ENCODE results near the gene ERVK3-1.
"Not testable (repeated sequence)": the region's sequence is repeated elsewhere in the genome, so short reads cannot be mapped to it uniquely, and the experiment has no call there.

The ERVK3-1 gene

GRCh38 chr19:58305065-58305931, at the start of gene ERVK3-1:
TSS of gene ERVK3-1 (plus strand) at chr19:58305377. CDS start at chr19:58312169, 6,792 bp downstream.
- peak; percentile 94 to 96 for DNase-seq

- not testable (repeated sequence) for DNase-seq
These were observed 46.9 kb upstream of the ERVK3-1 start for GRCh38 chr19:58258259-58258658.

GRCh38 chr19:58261600-58261967, 43.6 kb upstream of the ERVK3-1 start:
- DNase-seq = no peak

GRCh38 chr19:58261968-58262921, 42.9 kb upstream of the ERVK3-1 start:
- DNase-seq = no peak

- no peak for DNase-seq
These were observed 42.3 kb upstream of the ERVK3-1 start for GRCh38 chr19:58262922-58263296.

DNA sequence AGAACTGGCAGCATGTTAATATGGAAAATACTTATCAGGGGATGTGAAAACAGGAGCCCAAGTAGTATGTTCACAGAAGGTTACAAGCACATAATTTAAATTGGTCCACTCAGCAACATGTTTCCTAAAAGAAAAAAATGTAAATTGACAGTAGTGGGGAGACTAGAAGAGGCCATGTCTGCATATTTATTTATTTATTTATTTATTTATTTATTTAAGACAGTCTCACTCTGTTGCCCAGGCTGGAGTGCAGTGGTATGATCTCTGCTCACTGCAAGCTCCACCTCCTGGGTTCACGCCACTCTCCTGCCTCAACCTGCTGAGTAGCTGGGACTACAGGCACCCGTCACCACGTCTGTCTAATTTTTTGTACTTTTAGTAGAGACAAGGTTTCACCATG, 40.1 kb upstream of the ERVK3-1 start:
- DNase-seq = no peak

DNA sequence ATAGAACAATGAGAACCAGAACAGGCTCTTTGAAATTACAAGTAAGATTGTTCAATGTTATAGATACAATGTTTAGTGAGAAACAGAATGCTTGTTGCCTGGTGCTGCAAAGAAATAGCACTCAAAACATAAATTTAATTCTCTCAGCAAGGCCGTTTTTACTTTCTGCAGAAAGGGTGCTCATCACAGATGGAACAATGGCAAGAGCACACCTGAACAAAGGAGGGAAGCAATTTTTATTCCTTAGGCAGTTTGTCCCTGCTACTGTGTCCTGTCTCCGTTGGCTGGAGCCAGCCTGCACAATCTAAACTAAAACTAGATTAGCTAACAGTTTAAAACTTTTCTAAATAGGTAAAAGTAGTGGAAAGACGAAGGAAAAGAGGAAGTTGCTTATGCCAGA, 36.8 kb upstream of the ERVK3-1 start:
- no peak for DNase-seq

- peak in 1 of 2 donors; percentile 47 for DNase-seq
These were observed 30.4 kb upstream of the ERVK3-1 start for GRCh38 chr19:58274771-58275201.

GRCh38 chr19:58275564-58275963, 29.6 kb upstream of the ERVK3-1 start:
- DNase-seq = no peak

GRCh38 chr19:58277197-58277596, 28.0 kb upstream of the ERVK3-1 start:
- DNase-seq = no peak

DNA sequence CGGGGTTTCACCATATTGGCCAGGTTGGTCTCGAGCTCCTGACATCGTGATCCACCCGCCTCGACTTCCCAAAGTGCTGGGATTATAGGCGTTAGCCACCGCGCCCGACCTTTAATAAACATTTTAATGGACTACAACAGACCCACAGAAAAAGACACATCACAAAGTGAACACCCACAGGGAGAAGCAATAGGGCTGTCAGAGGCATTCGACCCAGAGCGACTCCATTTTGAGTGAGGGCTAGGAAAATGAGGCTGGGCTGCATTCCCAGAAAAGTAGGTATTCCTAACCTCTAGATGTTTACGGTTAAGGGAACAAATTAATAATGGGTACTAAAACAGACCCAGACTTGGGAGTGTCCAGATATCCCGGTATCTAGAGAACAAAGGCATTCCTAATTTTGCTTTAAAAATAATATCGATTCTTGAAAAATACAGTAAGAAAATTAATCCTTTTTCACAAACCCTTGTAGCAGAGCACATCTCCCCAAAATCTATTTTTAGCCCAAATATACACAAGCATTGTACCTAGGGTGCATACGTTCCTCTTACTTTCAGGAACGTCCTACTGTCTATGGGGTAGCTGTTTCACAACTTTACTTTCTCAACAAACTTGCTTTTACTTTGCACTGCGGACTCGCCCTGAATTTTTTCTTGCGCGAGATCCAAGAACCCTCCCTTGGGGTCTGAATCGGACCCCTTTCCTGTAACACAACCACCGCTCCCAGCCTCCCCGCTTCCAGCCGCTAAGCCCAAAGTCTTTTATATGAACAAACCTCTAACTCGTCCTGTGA, 27.2 kb upstream of the ERVK3-1 start:
- no peak for DNase-seq

- DNase-seq = peak; percentile 91 to 96
These were observed 26.6 kb upstream of the ERVK3-1 start, which contains the start of gene ZNF8 for GRCh38 chr19:58278541-58279041. TSS of gene ZNF8 (plus strand) at chr19:58278955. CDS start at chr19:58279082, 127 bp downstream.

DNA sequence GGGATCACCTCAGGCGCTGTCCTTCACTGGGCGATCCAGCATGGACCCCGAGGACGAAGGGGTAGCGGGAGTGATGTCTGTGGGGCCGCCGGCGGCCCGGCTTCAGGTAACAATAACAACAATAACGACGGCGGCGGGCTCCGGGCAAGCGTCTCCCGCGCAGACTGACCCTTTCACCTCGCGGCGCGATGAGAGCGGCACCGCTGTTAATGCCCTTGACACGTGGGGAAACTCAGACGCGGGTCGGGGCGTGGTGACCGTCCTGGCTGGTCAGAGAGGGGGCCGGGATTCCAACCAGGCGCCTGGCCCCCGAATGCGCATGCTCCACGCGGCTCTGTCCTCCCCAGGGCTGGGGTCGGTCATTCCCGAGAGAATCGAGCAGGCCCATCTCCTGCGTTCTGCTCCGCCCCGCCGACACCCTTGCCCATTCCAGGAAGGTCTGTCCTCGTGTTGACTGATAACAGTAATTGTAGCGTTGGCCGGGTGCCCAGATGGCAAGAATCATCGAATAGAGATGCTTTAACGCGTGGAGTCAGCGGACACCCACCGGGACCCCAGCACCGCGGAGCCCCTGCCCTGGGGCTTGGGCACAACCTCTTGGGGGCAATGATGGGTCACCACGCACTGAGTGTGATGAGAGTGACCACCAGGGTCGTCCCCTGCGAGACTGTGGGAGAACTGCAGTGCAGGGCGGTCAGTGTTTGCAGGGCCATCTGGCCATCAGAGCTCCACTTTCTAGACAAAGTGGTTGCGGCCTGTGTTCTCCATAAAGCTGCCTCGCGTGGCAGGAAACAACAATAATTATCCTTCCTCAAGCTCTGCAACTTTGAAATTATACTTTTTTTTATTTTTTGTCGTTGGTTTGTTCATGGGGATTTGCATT, 25.9 kb upstream of the ERVK3-1 start:
- peak; percentile 9 to 58 for DNase-seq

DNA sequence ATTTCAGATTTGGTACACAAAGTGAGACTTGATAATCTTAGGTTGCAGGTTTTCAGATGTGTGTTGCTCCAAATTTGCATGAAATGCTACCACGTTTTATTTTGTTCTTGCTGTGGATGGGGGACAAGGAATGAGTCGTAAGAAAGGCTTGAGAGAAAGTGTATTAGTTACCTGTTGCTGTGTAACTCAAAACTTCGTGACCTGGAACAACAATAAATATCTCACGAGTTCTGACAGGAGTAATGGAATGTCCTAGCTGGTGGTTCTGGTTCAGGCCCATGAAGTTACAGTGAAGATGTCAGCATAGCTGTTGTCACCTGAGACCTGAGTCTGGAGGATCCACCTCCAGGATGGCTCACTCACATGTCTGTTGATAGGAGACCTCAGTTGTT, 25.3 kb upstream of the ERVK3-1 start:
- no peak for DNase-seq

- peak in 1 of 2 donors; percentile 21 for DNase-seq
These were observed 21.0 kb upstream of the ERVK3-1 start for GRCh38 chr19:58284199-58284598.

DNA sequence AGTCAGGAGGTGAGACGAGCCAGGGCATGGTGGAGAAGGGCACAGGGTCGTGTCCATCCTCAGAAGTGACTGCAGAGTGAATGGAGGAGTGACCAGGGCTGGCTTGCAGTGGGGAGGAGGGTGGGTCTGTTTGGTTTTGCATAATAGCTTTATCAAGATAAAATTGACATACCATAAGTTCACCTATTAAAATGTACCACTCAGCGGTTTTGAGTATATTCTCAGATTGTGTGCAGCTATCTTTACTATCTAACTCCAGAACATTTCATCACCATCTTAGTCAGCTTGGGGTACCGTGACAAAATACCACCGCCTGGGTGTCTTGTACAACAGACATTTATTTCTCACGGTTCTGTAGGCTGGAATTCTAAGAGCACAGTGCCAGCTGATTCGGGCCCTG, 13.2 kb upstream of the ERVK3-1 start:
- DNase-seq = no peak

DNA sequence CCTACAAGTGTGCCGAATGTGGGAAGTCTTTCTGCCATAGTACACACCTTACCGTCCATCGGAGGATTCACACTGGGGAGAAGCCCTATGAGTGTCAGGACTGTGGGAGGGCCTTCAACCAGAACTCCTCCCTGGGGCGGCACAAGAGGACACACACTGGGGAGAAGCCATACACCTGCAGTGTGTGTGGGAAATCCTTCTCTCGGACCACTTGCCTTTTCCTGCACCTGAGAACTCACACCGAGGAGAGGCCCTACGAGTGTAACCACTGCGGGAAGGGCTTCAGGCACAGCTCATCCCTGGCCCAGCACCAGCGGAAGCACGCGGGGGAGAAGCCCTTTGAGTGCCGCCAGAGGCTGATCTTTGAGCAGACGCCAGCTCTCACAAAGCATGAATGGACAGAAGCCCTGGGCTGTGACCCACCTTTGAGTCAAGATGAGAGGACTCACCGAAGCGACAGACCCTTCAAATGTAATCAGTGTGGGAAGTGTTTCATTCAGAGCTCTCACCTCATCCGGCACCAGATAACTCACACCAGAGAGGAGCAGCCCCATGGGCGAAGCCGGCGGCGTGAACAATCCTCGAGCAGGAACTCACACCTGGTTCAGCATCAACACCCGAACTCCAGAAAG, 10.3 kb upstream of the ERVK3-1 start:
- no peak for DNase-seq

GRCh38 chr19:58296104-58296503, 9.1 kb upstream of the ERVK3-1 start:
- no peak for DNase-seq

- DNase-seq = no peak
These were observed 4.6 kb upstream of the ERVK3-1 start for GRCh38 chr19:58300620-58301019.

DNA sequence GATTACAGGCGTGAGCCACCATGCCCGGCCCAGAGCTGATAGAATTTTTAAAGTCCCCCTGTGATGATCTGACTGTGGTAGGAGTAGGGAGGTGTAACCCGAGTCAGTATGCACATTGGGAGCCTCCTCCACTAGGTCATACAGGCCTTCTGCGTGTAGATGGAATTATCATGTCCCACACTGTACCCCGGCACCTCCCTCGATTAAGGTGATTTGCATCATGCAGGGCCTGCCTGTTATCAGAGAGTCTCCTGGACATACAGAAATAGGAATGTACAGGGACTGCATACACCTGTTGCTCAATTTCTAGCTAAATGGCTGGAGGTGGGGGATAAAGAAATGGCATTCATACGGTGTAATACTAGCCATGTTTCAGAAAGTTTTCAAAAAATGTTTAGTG, 922 bp upstream of the ERVK3-1 start:
- DNase-seq = no peak

- no peak for DNase-seq
These were observed 471 bp upstream of the ERVK3-1 start for GRCh38 chr19:58304748-58305064.
